Neuronal stem cell (in vitro differentiated cells): ENCODE measurements around the gene SPATC1L.
"Not testable (repeated sequence)": the region's sequence is repeated elsewhere in the genome, so short reads cannot be mapped to it uniquely, and the experiment has no call there.

Source experiments
- DNase-seq: peaks from one replicate; pipeline ENCODE4 v3.0.0-alpha.2; 2013; ENCODE audit warnings: low spot score
- H2AFZ ChIP-seq: one replicate; pipeline ENCODE4 v1.6.1; 2013; ENCODE audit warnings: mild to moderate bottlenecking, low read length, inconsistent platforms
- H2AK5ac ChIP-seq: 2 replicates; pipeline ENCODE4 v1.6.1; 2013; ENCODE audit warnings: low read depth, mild to moderate bottlenecking, inconsistent platforms, low read length, moderate library complexity, mixed read lengths
- H2BK120ac ChIP-seq: 2 replicates; pipeline ENCODE4 v1.6.1; 2013; ENCODE audit warnings: low read depth, mild to moderate bottlenecking, inconsistent platforms, low read length, moderate library complexity, mixed read lengths
- H2BK12ac ChIP-seq: one replicate; pipeline ENCODE4 v1.6.1; 2013; ENCODE audit warnings: low read length, inconsistent platforms
- H2BK15ac ChIP-seq: 2 replicates; pipeline ENCODE4 v1.6.1; 2013; ENCODE audit warnings: mild to moderate bottlenecking, low read length, inconsistent platforms, mixed read lengths
- H2BK5ac ChIP-seq: one replicate; pipeline ENCODE4 v1.6.1; 2013; ENCODE audit warnings: inconsistent platforms, mild to moderate bottlenecking, low read length, moderate library complexity
- H3K14ac ChIP-seq: one replicate; pipeline ENCODE4 v1.6.1; 2013; ENCODE audit warnings: low read length, inconsistent platforms
- H3K18ac ChIP-seq: 2 replicates; pipeline ENCODE4 v1.6.1; 2013; ENCODE audit warnings: low read length, inconsistent platforms
- H3K23ac ChIP-seq: 2 replicates; pipeline ENCODE4 v1.6.1; 2013; ENCODE audit warnings: low read depth, mild to moderate bottlenecking, mixed read lengths, low read length, inconsistent platforms; ENCODE audit not compliant: poor library complexity
- H3K27ac ChIP-seq: replicated peaks from 3 replicates; pipeline ENCODE4 v1.5.1; 2013; ENCODE audit warnings: low read length, inconsistent platforms
- H3K27me3 ChIP-seq, 3 experiments: 2 replicates each; pipeline ENCODE4 v1.6.1; 2013; ENCODE audit warnings: low read length in 3 of 3, mild to moderate bottlenecking in 2 of 3, inconsistent platforms in 1 of 3, low read depth in 1 of 3, mixed read lengths in 1 of 3, moderate library complexity in 1 of 3; ENCODE audit not compliant: control insufficient read depth in 3 of 3, insufficient read depth in 3 of 3
- H3K36me3 ChIP-seq, 2 donors: replicated peaks in 1 of 2; 2 replicates each; pipeline ENCODE4 v1.6.1; 2013; ENCODE audit warnings: low read length in 2 of 2; ENCODE audit not compliant: control insufficient read depth in 2 of 2, insufficient read depth in 2 of 2
- H3K4ac ChIP-seq: 2 replicates; pipeline ENCODE4 v1.6.1; 2013; ENCODE audit warnings: inconsistent platforms, mild to moderate bottlenecking, low read length, moderate library complexity
- H3K4me1 ChIP-seq, 2 donors: 1 replicate in 1 of 2; 2 replicates in 1 of 2; pipeline ENCODE4 v1.6.1; 2013; ENCODE audit warnings: low read length in 2 of 2, low read depth in 1 of 2; ENCODE audit not compliant: control insufficient read depth in 2 of 2, insufficient read depth in 1 of 2
- H3K4me2 ChIP-seq: one replicate; pipeline ENCODE4 v1.6.1; 2013; ENCODE audit warnings: mild to moderate bottlenecking, low read length, inconsistent platforms; ENCODE audit not compliant: insufficient read depth, poor library complexity, severe bottlenecking
- H3K4me3 ChIP-seq, 2 donors: 2 replicates each; pipeline ENCODE4 v1.5.1; 2013; ENCODE audit warnings: low read length in 2 of 2, mild to moderate bottlenecking in 2 of 2, inconsistent platforms in 1 of 2, moderate library complexity in 1 of 2
- H3K79me1 ChIP-seq: one replicate; pipeline ENCODE4 v1.6.1; 2013; ENCODE audit warnings: low read depth, mild to moderate bottlenecking, inconsistent platforms, low read length, moderate library complexity
- H3K9ac ChIP-seq: one replicate; pipeline ENCODE4 v1.6.1; 2013; ENCODE audit warnings: mild to moderate bottlenecking, low read depth, low read length, inconsistent platforms; ENCODE audit not compliant: poor library complexity
- H3K9me3 ChIP-seq, 2 donors: replicated peaks in 1 of 2; 2 replicates each; pipeline versions ENCODE3 to v1.6.1; 2013; ENCODE audit warnings: low read length in 2 of 2, mild to moderate bottlenecking in 2 of 2, inconsistent platforms in 1 of 2, low read depth in 1 of 2, mixed read lengths in 1 of 2, moderate library complexity in 1 of 2; ENCODE audit not compliant: control insufficient read depth in 2 of 2, insufficient read depth in 1 of 2
- H4K8ac ChIP-seq: one replicate; pipeline ENCODE4 v1.6.1; 2013; ENCODE audit warnings: low read depth, mild to moderate bottlenecking, inconsistent platforms, low read length, moderate library complexity
- H4K91ac ChIP-seq: one replicate; pipeline ENCODE4 v1.6.1; 2013; ENCODE audit warnings: low read length, low read depth, mild to moderate bottlenecking, inconsistent platforms; ENCODE audit not compliant: poor library complexity
- WGBS, 2 donors: extraction: QIAGEN DNeasy Blood & Tissue Kit; methylation state at CpG; one replicate each; pipeline ENCODE4 v1.1.7; 2013; ENCODE audit warnings: missing lambda C conversion rate in 2 of 2, mixed read lengths in 1 of 2; ENCODE audit not compliant: insufficient read length in 2 of 2, insufficient replicate concordance in 1 of 2; ENCODE audit errors: extremely low coverage in 2 of 2; 5-methylcytosine and 5-hydroxymethylcytosine counted together

SPATC1L gene

GRCh38 chr21:46180079-46180722 is 4.1 kb downstream of the SPATC1L start:
- peaks cover 18% of the 10 kb centered on the region for H3K79me1 ChIP-seq
- H3K36me3 ChIP-seq: no peaks in the 10 kb centered on the region
- H3K4ac ChIP-seq: no peak overlapping the region
- no peak overlapping the region for H3K4me2 ChIP-seq
- H2BK12ac ChIP-seq: no peak overlapping the region
- no peak for DNase-seq
- H3K27ac ChIP-seq: no peak overlapping the region
- H3K4me1 ChIP-seq: peaks cover under 1 to 7% of the 10 kb centered on the region in 2 donors
- no peak overlapping the region for H2AFZ ChIP-seq
- no peak overlapping the region for H4K91ac ChIP-seq
- H3K14ac ChIP-seq: no peak overlapping the region
- no peak overlapping the region for H3K18ac ChIP-seq
- no CpG with 5 or more reads among the region's 24 CpGs for WGBS, 2 donors
- H3K9me3 ChIP-seq: no peaks in the 10 kb centered on the region
- no peak overlapping the region for H2BK5ac ChIP-seq
- H3K23ac ChIP-seq: peak overlapping the region; percentile 58
- H3K27me3 ChIP-seq: no peaks in the 10 kb centered on the region
- H2BK120ac ChIP-seq: no peak overlapping the region
- no peak overlapping the region for H4K8ac ChIP-seq
- H3K9ac ChIP-seq: peak overlapping the region; percentile 30
- H3K4me3 ChIP-seq: no peak overlapping the region
- no peak overlapping the region for H2BK15ac ChIP-seq
- H2AK5ac ChIP-seq: peak overlapping the region; percentile 26

- Histone ChIP-seq H3K9ac (no peak overlapping the region), H3K4ac (no peak overlapping the region), H2BK5ac (no peak overlapping the region), H2BK15ac (no peak overlapping the region), H3K18ac (no peak overlapping the region), H3K4me2 (no peak overlapping the region), H3K27ac (no peak overlapping the region), H3K4me1 (peaks cover 0 to 6% of the 10 kb centered on the region in 2 donors), H3K23ac (peak overlapping the region; percentile 55), H4K91ac (no peak overlapping the region), H2BK120ac (no peak overlapping the region), H2BK12ac (no peak overlapping the region), H2AK5ac (peak overlapping the region; percentile 26), H2AFZ (no peak overlapping the region), H3K79me1 (peaks cover 18% of the 10 kb centered on the region), H3K14ac (peak overlapping the region; percentile 38), H4K8ac (peak overlapping the region; percentile 65), H3K9me3 (no peaks in the 10 kb centered on the region), H3K4me3 (no peak overlapping the region), H3K36me3 (no peaks in the 10 kb centered on the region), H3K27me3 (no peaks in the 10 kb centered on the region)
- no peak for DNase-seq
- no CpG with 5 or more reads among the region's 17 CpGs for WGBS, 2 donors
Measured at GRCh38 chr21:46179708-46180078, 4.6 kb downstream of the SPATC1L start.

GRCh38 chr21:46178961-46179360 is 5.3 kb downstream of the SPATC1L start:
- no peak for DNase-seq
- Histone ChIP-seq H3K36me3 (no peaks in the 10 kb centered on the region), H3K27me3 (no peaks in the 10 kb centered on the region), H3K18ac (no peak overlapping the region), H3K14ac (no peak overlapping the region), H2BK5ac (no peak overlapping the region), H3K9ac (no peak overlapping the region), H2BK120ac (no peak overlapping the region), H2BK12ac (no peak overlapping the region), H4K8ac (no peak overlapping the region), H3K23ac (no peak overlapping the region), H2AFZ (no peak overlapping the region), H4K91ac (no peak overlapping the region), H3K4me1 (peaks cover 0 to 5% of the 10 kb centered on the region in 2 donors), H3K4me2 (no peak overlapping the region), H3K27ac (no peak overlapping the region), H3K4me3 (no peak overlapping the region), H3K79me1 (peaks cover 18% of the 10 kb centered on the region), H2BK15ac (no peak overlapping the region), H3K4ac (no peak overlapping the region), H2AK5ac (no peak overlapping the region), H3K9me3 (no peaks in the 10 kb centered on the region)
- WGBS, 2 donors: no CpG with 5 or more reads among the region's 4 CpGs

GRCh38 chr21:46176443-46177129 is 7.7 kb downstream of the SPATC1L start:
- not testable (repeated sequence) for H3K4ac ChIP-seq, H3K18ac ChIP-seq, H3K27me3 ChIP-seq, H3K4me1 ChIP-seq, H3K23ac ChIP-seq, H3K9me3 ChIP-seq, DNase-seq, H2BK12ac ChIP-seq, H2BK120ac ChIP-seq, H3K9ac ChIP-seq, H4K91ac ChIP-seq, H4K8ac ChIP-seq, H3K36me3 ChIP-seq, H2AK5ac ChIP-seq, H3K4me2 ChIP-seq, H3K27ac ChIP-seq, H3K4me3 ChIP-seq, H2AFZ ChIP-seq, H2BK15ac ChIP-seq, H3K14ac ChIP-seq, H2BK5ac ChIP-seq
- peaks cover 11% of the 10 kb centered on the region for H3K79me1 ChIP-seq
- no CpG with 5 or more reads among the region's 3 CpGs for WGBS, 2 donors
